Neural crest cell (in vitro differentiated cells): ENCODE measurements around the gene TCTN2. TPM values are rescaled to one million over a fixed set of nuclear protein-coding genes. Genes with fewer than 3 reads are reported as not detected.

Source experiments
- DNase-seq: peaks from one replicate; pipeline ENCODE4 v3.0.0; 2021; ENCODE audit warnings: low read depth, mixed read lengths, low spot score
- H3K27ac Mint-ChIP-seq: one replicate; pipeline ENCODE4 v1.8.0; 2021; ENCODE audit warnings: mild to moderate bottlenecking, mixed read lengths; ENCODE audit not compliant: unreplicated experiment
- H3K27me3 Mint-ChIP-seq: 2 replicates; pipeline ENCODE4 v1.8.0; 2021; ENCODE audit warnings: low read depth, mild to moderate bottlenecking, mixed read lengths
- H3K36me3 Mint-ChIP-seq: 2 replicates; pipeline ENCODE4 v1.8.0; 2021; ENCODE audit warnings: low read depth, mild to moderate bottlenecking, mixed read lengths
- H3K4me1 Mint-ChIP-seq: 2 replicates; pipeline ENCODE4 v1.8.0; 2021; ENCODE audit warnings: mixed read lengths
- H3K4me3 Mint-ChIP-seq: one replicate; pipeline ENCODE4 v1.8.0; 2021; ENCODE audit warnings: mild to moderate bottlenecking, mixed read lengths
- H3K9me3 Mint-ChIP-seq: 2 replicates; pipeline ENCODE4 v1.8.0; 2021; ENCODE audit warnings: mixed read lengths
- total RNA-seq: library from RNA; stranded (reverse); gene quantifications from 2 replicates; pipeline ENCODE4 v1.2.1, GENCODE V29; 2021
- TF ChIP-seq, protein P1 (sequence below): fragments of 200-600 bp; sonication (generic); conservative IDR thresholded peaks from 2 replicates; pipeline ENCODE4 v1.5.0; 2021; ENCODE audit warnings: antibody characterized with exemption, mild to moderate bottlenecking

TCTN2 gene
- total RNA-seq, 1 donor from 2014 or later, result 23.1 TPM

DNA sequence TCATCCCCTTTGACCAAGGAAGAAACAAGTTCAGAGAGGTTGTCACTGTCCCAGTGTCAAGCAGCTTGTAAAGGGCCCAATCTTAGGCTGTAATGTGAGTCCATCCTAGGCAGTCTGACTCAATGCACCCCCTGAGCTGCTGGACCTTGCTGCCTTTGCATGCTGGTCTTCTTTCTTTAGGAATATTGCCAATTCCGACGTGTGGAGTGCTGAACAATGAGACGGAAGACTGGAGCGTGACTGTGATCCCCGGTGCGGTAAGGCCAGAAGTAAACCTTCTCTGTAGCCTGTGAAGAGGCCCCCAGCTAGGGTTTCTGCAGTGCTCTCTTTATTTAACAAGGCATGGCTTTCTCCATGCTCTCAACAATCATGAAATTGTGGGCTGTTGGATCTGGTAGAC is 963 bp downstream of the TCTN2 start:
- Mint-ChIP-seq H3K4me3 (peak overlapping the region; percentile 97), H3K27me3 (no peaks in the 10 kb centered on the region), H3K9me3 (no peaks in the 10 kb centered on the region), H3K27ac (no peak overlapping the region), H3K36me3 (no peaks in the 10 kb centered on the region), H3K4me1 (peaks cover 21% of the 10 kb centered on the region)
- DNase-seq, result no peak
- TF ChIP-seq, protein P1, sequence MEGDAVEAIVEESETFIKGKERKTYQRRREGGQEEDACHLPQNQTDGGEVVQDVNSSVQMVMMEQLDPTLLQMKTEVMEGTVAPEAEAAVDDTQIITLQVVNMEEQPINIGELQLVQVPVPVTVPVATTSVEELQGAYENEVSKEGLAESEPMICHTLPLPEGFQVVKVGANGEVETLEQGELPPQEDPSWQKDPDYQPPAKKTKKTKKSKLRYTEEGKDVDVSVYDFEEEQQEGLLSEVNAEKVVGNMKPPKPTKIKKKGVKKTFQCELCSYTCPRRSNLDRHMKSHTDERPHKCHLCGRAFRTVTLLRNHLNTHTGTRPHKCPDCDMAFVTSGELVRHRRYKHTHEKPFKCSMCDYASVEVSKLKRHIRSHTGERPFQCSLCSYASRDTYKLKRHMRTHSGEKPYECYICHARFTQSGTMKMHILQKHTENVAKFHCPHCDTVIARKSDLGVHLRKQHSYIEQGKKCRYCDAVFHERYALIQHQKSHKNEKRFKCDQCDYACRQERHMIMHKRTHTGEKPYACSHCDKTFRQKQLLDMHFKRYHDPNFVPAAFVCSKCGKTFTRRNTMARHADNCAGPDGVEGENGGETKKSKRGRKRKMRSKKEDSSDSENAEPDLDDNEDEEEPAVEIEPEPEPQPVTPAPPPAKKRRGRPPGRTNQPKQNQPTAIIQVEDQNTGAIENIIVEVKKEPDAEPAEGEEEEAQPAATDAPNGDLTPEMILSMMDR, result no peak

DNA sequence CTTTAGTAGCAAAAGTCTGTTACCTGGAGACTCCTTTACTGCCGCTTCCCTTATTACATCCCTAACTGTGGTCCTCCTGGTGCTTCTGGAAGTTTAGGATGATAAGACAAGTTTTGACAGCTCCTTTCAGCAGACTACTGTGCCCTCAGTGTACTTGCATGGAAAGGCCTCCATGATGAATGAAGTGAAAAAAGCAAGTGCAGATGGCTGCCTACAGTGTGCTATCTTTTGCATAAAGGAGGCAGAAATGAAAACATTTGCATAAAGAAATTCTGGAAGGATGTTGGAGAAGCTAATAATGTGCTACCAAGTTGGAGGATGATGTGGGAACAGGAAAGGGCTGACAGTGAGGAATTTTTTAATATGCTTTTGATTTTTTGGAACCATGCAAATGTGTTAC is 4.5 kb downstream of the TCTN2 start:
- Mint-ChIP-seq H3K36me3 (no peaks in the 10 kb centered on the region), H3K4me3 (no peak overlapping the region), H3K9me3 (no peaks in the 10 kb centered on the region), H3K4me1 (peaks cover 21% of the 10 kb centered on the region), H3K27ac (peak overlapping the region; percentile 82), H3K27me3 (no peaks in the 10 kb centered on the region)
- no peak for DNase-seq
- TF ChIP-seq, protein P1, result no peak

DNA sequence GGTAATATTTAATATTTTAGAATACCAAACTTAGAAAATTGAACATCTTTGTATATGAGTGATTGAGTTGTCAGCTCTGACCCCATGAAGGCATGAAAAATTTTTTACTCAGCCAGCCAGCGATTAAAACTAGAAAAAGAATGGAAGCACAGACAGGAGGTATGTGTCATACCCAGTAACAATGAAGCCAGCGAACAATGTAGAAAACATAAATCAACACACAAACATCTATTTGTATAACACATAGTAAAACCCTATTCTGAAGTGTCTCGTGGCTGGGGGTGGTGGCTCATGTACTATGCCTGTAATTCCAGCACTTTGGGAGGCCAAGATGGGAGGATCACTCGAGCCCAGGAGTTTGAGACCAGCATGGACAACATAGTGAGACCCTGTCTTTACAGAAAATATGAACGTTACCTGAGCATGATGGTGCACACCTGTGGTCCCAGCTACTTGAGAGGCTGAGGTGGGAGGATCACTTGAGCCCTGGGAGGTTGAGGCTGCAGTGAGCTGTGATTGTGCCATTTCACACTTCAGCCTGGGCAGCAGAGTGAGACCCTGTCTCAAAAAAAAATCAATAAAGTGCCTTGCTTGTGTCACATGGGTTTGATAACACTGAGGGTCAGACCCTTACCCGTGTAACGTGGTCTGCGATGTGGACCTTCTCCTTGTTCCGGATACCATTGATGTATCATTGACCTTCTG is 5.9 kb downstream of the TCTN2 start:
- Mint-ChIP-seq H3K27ac (no peak overlapping the region), H3K4me3 (peak overlapping the region; percentile 39), H3K36me3 (no peaks in the 10 kb centered on the region), H3K27me3 (no peaks in the 10 kb centered on the region), H3K4me1 (peaks cover 12% of the 10 kb centered on the region), H3K9me3 (no peaks in the 10 kb centered on the region)
- TF ChIP-seq, protein P1, result no peak
- no peak for DNase-seq

DNA sequence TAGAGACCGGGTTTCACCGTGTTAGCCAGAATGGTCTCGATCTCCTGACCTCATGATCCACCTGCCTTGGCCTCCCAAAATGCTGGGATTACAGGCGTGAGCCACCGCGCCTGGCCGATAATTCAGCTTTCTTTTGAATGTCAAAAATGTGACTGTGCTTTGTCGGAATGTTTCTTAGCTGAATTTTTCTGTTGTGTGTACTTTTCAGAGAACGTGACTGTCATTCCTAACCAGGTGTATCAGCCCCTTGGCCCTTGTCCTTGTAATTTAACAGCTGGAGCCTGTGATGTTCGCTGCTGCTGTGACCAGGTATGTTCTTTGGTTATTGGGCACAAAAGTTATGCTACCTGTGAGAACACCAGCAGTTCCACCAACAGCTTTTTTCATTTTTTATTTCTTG is 8.1 kb downstream of the TCTN2 start:
- Mint-ChIP-seq H3K27ac (no peak overlapping the region), H3K4me1 (no peaks in the 10 kb centered on the region), H3K9me3 (no peaks in the 10 kb centered on the region), H3K27me3 (no peaks in the 10 kb centered on the region), H3K36me3 (no peaks in the 10 kb centered on the region), H3K4me3 (no peak overlapping the region)
- no peak for DNase-seq
- TF ChIP-seq, protein P1, result no peak

DNA sequence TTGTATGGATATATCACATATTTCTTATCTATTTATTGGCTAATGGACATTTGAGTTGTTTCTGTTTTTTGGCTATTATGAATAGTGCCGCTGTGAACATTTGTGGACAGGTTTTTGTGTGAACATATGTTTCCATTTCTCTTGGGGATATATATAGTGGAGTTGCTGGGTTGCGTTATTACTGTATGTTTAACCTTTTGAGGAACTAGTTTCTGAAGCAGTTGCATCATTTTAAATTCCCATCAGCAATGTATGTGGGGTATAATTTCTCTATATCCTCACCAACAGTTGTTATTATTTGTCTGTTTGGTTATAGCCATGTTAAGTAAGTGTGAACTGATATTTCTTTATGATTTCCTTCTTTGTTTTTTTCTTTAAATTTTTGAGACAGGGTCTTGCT is 10.7 kb downstream of the TCTN2 start:
- no peak for DNase-seq
- Mint-ChIP-seq H3K27ac (no peak overlapping the region), H3K27me3 (no peaks in the 10 kb centered on the region), H3K4me3 (no peak overlapping the region), H3K9me3 (no peaks in the 10 kb centered on the region), H3K36me3 (peaks cover 2% of the 10 kb centered on the region), H3K4me1 (no peaks in the 10 kb centered on the region)
- TF ChIP-seq, protein P1, result no peak
